MM.1S (cell line): ENCODE results near the gene NFAT5.

ENCODE experiments used
- DNase-seq: peaks from one replicate; pipeline ENCODE4 v3.0.0-alpha.2; 2015
- H2AFZ ChIP-seq: fragments of 300-600 bp; sonication (generic); 2 replicates; pipeline ENCODE4 v1.6.0; 2016; ENCODE audit warnings: antibody characterized with exemption, low read length
- H3F3A ChIP-seq: fragments of 300-600 bp; sonication (generic); 2 replicates; pipeline ENCODE4 v1.6.1; 2016; ENCODE audit warnings: mild to moderate bottlenecking, antibody characterized with exemption, low read length, moderate library complexity, mixed read lengths; ENCODE audit not compliant: insufficient read depth
- H3K27ac ChIP-seq: fragments of 300-600 bp; sonication (generic); 2 replicates; pipeline ENCODE4 v1.5.1; 2016; ENCODE audit warnings: mild to moderate bottlenecking, low read length
- H3K27me3 ChIP-seq: fragments of 300-600 bp; sonication (generic); replicated peaks from 2 replicates; pipeline ENCODE4 v1.6.0; 2016; ENCODE audit warnings: low read length; ENCODE audit not compliant: insufficient read depth
- H3K36me3 ChIP-seq: fragments of 300-600 bp; sonication (generic); replicated peaks from 2 replicates; pipeline ENCODE4 v1.6.1; 2016; ENCODE audit warnings: mild to moderate bottlenecking, low read length, mixed read lengths; ENCODE audit not compliant: insufficient read depth
- H3K4me1 ChIP-seq: fragments of 300-600 bp; sonication (generic); 2 replicates; pipeline ENCODE4 v1.6.1; 2016; ENCODE audit warnings: low read length, mixed read lengths
- H3K4me2 ChIP-seq: fragments of 300-600 bp; sonication (generic); 2 replicates; pipeline ENCODE4 v1.6.0; 2016; ENCODE audit warnings: low read depth, low read length
- H3K4me3 ChIP-seq: fragments of 300-600 bp; sonication (generic); 2 replicates; pipeline ENCODE4 v1.5.1; 2016; ENCODE audit warnings: low read length, mixed read lengths
- H3K79me2 ChIP-seq: fragments of 300-600 bp; sonication (generic); 2 replicates; pipeline ENCODE4 v1.6.1; 2016; ENCODE audit warnings: mixed run types, low read length, mixed read lengths
- H3K9ac ChIP-seq: fragments of 300-600 bp; sonication (generic); 2 replicates; pipeline ENCODE4 v1.6.1; 2016; ENCODE audit warnings: low read length, mixed read lengths
- H3K9me2 ChIP-seq: fragments of 300-600 bp; sonication (generic); replicated peaks from 2 replicates; pipeline ENCODE4 v1.6.1; 2016; ENCODE audit warnings: mild to moderate bottlenecking, low read length, mixed read lengths; ENCODE audit not compliant: insufficient read depth
- H3K9me3 ChIP-seq: fragments of 300-600 bp; sonication (generic); replicated peaks from 2 replicates; pipeline ENCODE4 v1.6.1; 2016; ENCODE audit warnings: mild to moderate bottlenecking, low read length, mixed read lengths; ENCODE audit not compliant: insufficient read depth
- H4K20me1 ChIP-seq: fragments of 300-600 bp; sonication (generic); 2 replicates; pipeline ENCODE4 v1.6.1; 2016; ENCODE audit warnings: mild to moderate bottlenecking, low read length, moderate library complexity, mixed read lengths; ENCODE audit not compliant: insufficient read depth
- EZH2 ChIP-seq: fragments of 300-600 bp; sonication (generic); optimal IDR thresholded peaks from 2 replicates; pipeline ENCODE3; 2017; ENCODE audit warnings: low read depth, mild to moderate bottlenecking, antibody characterized with exemption, low read length, mixed read lengths
- EZH2phosphoT487 ChIP-seq: fragments of 300-600 bp; sonication (generic); IDR thresholded peaks from 2 replicates; pipeline ENCODE4 v1.6.1; 2018; ENCODE audit warnings: antibody characterized with exemption, low read length
- TF ChIP-seq, protein P1 (sequence below): fragments of 300-600 bp; sonication (generic); IDR thresholded peaks from 2 replicates; pipeline ENCODE4 v1.5.1; 2016; ENCODE audit warnings: antibody characterized with exemption, low read length, mixed read lengths

Gene NFAT5

DNA sequence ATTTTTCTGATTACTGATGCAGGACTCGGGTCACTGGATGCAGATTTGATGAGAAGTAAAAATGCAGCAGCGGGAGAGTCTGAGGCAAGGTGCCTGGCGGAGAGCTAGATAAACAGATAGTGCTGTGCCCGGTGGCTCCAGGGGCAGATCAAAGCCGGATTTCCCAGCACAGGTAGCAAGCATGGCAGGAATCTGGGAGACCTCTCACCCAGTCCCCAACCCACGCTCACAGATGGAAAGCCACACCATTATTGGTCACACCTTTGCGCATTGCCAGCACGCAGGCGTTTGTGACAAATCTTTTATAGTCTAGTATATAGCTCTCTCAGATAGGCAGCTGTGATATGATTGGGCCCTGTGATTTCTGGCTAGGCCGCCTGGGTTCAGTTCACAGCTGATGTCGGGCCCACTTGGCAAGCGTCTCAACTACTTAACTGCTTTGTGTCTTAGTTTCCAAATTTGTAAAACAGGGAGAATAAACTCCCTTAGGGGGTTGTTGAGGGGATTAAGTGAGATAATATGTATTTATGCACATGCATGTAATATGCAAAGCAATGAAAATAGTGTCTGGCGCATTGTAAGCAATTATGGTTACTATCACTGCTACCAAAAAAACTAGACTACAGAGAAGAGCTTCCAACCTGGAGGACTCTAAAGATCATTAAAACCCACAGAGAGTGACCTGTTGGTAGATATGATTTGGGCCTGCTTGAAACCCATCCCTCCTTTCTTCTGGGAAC is 42.0 kb upstream of the NFAT5 start:
- TF ChIP-seq EZH2: no peak
- no peak for TF ChIP-seq EZH2phosphoT487
- TF ChIP-seq, protein P1, sequence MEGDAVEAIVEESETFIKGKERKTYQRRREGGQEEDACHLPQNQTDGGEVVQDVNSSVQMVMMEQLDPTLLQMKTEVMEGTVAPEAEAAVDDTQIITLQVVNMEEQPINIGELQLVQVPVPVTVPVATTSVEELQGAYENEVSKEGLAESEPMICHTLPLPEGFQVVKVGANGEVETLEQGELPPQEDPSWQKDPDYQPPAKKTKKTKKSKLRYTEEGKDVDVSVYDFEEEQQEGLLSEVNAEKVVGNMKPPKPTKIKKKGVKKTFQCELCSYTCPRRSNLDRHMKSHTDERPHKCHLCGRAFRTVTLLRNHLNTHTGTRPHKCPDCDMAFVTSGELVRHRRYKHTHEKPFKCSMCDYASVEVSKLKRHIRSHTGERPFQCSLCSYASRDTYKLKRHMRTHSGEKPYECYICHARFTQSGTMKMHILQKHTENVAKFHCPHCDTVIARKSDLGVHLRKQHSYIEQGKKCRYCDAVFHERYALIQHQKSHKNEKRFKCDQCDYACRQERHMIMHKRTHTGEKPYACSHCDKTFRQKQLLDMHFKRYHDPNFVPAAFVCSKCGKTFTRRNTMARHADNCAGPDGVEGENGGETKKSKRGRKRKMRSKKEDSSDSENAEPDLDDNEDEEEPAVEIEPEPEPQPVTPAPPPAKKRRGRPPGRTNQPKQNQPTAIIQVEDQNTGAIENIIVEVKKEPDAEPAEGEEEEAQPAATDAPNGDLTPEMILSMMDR: no peak
- Histone ChIP-seq H3K9me2 (no peaks in the 10 kb centered on the region), H3K9me3 (no peaks in the 10 kb centered on the region), H2AFZ (no peak overlapping the region), H3F3A (peaks cover 15% of the 10 kb centered on the region), H3K4me2 (no peak overlapping the region), H3K79me2 (no peaks in the 10 kb centered on the region), H3K27ac (no peak overlapping the region), H3K4me1 (peaks cover 15% of the 10 kb centered on the region), H3K9ac (no peak overlapping the region), H3K36me3 (no peaks in the 10 kb centered on the region), H3K27me3 (no peaks in the 10 kb centered on the region), H4K20me1 (no peaks in the 10 kb centered on the region), H3K4me3 (no peak overlapping the region)
- no peak for DNase-seq

DNA sequence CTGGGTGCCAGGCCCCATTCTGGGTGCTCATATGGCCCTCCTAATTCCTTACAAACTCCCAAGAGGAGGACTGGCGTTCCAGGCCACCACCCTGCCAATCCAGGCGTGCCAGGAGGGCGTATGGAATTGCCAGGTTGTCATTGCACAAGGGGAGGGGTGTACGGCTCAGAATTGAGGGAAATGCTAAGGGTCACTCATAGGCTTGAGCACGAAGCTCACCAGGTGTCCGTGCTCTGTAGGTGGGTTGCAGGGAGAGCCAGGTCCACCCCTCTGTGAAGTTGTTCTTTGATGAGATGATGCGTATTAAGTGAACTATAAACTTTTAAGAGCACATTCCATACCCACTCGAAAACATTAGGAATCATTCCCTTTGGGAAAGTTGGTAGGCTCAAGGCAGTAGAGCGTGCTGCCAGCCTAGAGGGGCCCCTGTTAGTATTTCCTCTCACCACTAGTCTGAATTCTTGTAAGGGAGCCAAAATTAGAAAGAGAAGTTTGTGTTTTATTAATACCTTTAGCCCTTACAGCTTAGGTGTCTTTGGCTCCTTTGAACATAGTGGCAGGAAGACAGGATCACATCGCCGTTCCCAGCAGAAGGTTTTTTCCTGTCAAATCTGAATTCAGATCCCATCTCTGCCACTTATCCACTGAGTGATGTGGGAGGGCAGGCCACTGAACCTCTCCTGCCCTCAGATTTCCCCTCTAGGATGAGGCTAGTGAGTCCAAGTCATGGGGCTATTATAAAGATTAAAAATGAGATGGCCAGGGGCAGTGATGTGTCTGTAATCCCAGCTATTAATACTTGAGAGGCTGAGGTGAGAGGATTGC is 38.7 kb upstream of the NFAT5 start:
- DNase-seq: no peak
- H2AFZ ChIP-seq: no peak overlapping the region

DNA sequence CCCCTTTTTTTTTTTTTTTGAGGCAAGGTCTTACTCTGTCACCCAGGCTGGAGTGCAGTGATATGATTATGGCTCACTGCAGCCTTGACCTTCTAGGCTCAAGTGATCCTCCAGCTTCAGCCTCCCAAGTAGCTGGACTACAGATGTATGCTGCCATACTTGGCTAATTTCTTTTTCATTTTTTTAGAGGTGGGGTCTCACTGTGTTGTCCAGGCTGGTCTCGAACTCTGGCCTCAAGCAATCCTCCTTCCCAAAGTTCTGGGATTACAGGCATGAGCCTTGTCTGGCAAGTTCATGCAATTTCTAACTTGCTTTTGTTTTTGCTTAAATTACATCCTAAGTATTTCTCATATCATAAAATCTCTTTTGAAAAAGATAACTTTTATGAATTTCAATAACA is 33.8 kb upstream of the NFAT5 start:
- Histone ChIP-seq H2AFZ (no peak overlapping the region), H4K20me1 (no peaks in the 10 kb centered on the region), H3K27ac (no peak overlapping the region), H3K9me3 (no peaks in the 10 kb centered on the region), H3K4me1 (no peaks in the 10 kb centered on the region), H3K9me2 (no peaks in the 10 kb centered on the region), H3K27me3 (no peaks in the 10 kb centered on the region), H3K36me3 (no peaks in the 10 kb centered on the region), H3K79me2 (no peaks in the 10 kb centered on the region), H3K9ac (no peak overlapping the region), H3F3A (no peaks in the 10 kb centered on the region), H3K4me3 (no peak overlapping the region), H3K4me2 (no peak overlapping the region)
- no peak for DNase-seq
- TF ChIP-seq, protein P1: no peak
- TF ChIP-seq EZH2: no peak
- TF ChIP-seq EZH2phosphoT487: no peak

More for the DNA sequence above, 38.7 kb upstream of the NFAT5 start:
- Histone ChIP-seq H3K4me2 (no peak overlapping the region), H4K20me1 (no peaks in the 10 kb centered on the region), H3K9ac (no peak overlapping the region), H3K9me2 (no peaks in the 10 kb centered on the region), H3F3A (no peaks in the 10 kb centered on the region), H3K36me3 (no peaks in the 10 kb centered on the region), H3K4me3 (no peak overlapping the region), H3K27me3 (no peaks in the 10 kb centered on the region), H3K9me3 (no peaks in the 10 kb centered on the region), H3K79me2 (no peaks in the 10 kb centered on the region), H3K27ac (no peak overlapping the region), H3K4me1 (no peaks in the 10 kb centered on the region)
- TF ChIP-seq EZH2 (no peak), EZH2phosphoT487 (no peak)
- TF ChIP-seq, protein P1: no peak
